IMR-90 (cell line): Measurements from ENCODE around the gene TTC7B.

Experiments
- CTCF ChIP-seq: conservative IDR thresholded peaks from 2 replicates; pipeline ENCODE4 v1.5.1; 2012; ENCODE audit warnings: mild to moderate bottlenecking, low read depth, low read length, improper control_type of control experiment
- POLR2A ChIP-seq: IDR thresholded peaks from 2 replicates; pipeline ENCODE4 v1.6.1; 2012; ENCODE audit warnings: mild to moderate bottlenecking, low read depth, low read length
- USF2 ChIP-seq: fragments of 150-350 bp; IDR thresholded peaks from 2 replicates; pipeline ENCODE4 v1.6.1; 2017; ENCODE audit warnings: mild to moderate bottlenecking, antibody characterized with exemption, low read length, low read depth

- TF ChIP-seq CTCF: no peak
- no peak for TF ChIP-seq USF2
- TF ChIP-seq POLR2A: no peak
Measured at GRCh38 chr14:90842726-90843125, 26.5 kb upstream of the TTC7B start.
